HCT116 (cell line): Measurements from ENCODE around the gene SCARB1. TPM values are rescaled to one million over a fixed set of nuclear protein-coding genes. Genes with fewer than 3 reads are reported as not detected.

Experiments
- ATAC-seq: fragments of 200-7000 bp; cut with Tn5 transposase; 2 replicates; pipeline ENCODE4 v1.9.1; 2020; ENCODE audit warnings: mild to moderate bottlenecking, moderate library complexity
- BruUV-seq: library from RNA; stranded (reverse); fragments of 400-500 nt; replicated peaks from 2 replicates; lab custom pipeline; 2021; lab: Mats Ljungman, UMichigan
- CTCF ChIA-PET: fragments of 300-600 bp; sonication (Branson Sonifier 250); formaldehyde crosslinking; loops from one replicate; lab custom pipeline; 2021; ENCODE audit warnings: antibody characterized with exemption; lab: Charles Lee
- POLR2A ChIA-PET: fragments of 300-600, 350-600 bp; sonication (Branson Sonifier 250); formaldehyde crosslinking; loops from one replicate; lab custom pipeline; 2021; ENCODE audit warnings: antibody characterized with exemption; lab: Charles Lee
- RAD21 ChIA-PET, 2 experiments: fragments of 300-600 bp; sonication (Branson Sonifier 250); formaldehyde crosslinking; loops; one replicate each; lab custom pipeline; 2023; ENCODE audit warnings: low total read pairs in 2 of 2; ENCODE audit not compliant: uncharacterized antibody in 2 of 2, unreplicated experiment in 2 of 2, low non-redundant PET in 1 of 2; lab: Charles Lee
- DNase-seq: peaks from one replicate; pipeline ENCODE4 v3.0.0-alpha.2; 2010; ENCODE audit warnings: low read depth, low spot score
- H2AFZ ChIP-seq: fragments of 200-600 bp; shearing (Covaris generic), sonication (generic); 2 replicates; pipeline ENCODE4 v1.6.1; 2017; ENCODE audit warnings: low read depth, mixed run types, mixed read lengths, antibody characterized with exemption, low read length; ENCODE audit not compliant: poor library complexity, severe bottlenecking
- H3K27ac ChIP-seq: 2 replicates; pipeline ENCODE4 v1.5.1; 2012; ENCODE audit warnings: low read depth, low read length
- H3K27me3 ChIP-seq: fragments of 200-600 bp; sonication (generic); 2 replicates; pipeline ENCODE4 v1.6.1; 2016; ENCODE audit warnings: mixed run types, low read length, mixed read lengths; ENCODE audit not compliant: insufficient read depth
- H3K36me3 ChIP-seq, 2 experiments: fragments of 200-500 bp in 1 of 2; fragments of 200-600 bp in 1 of 2; sonication (Bioruptor generic) in 1 of 2; sonication (generic) in 1 of 2; 2 replicates each; pipeline versions ENCODE4 v1.5.1 to v1.6.1; 2014 to 2016; ENCODE audit warnings: low read length in 2 of 2, inconsistent platforms in 1 of 2, mixed read lengths in 1 of 2, mixed run types in 1 of 2; ENCODE audit not compliant: insufficient read depth in 2 of 2, control insufficient read depth in 1 of 2
- H3K4me1 ChIP-seq, 2 experiments: fragments of 200-600 bp in 1 of 2; sonication (generic) in 1 of 2; 2 replicates each; pipeline versions ENCODE4 v1.5.1 to v1.6.1; 2012 to 2017; ENCODE audit warnings: low read length in 2 of 2, inconsistent platforms in 1 of 2, mild to moderate bottlenecking in 1 of 2, mixed read lengths in 1 of 2, mixed run types in 1 of 2, moderate library complexity in 1 of 2; ENCODE audit not compliant: insufficient read depth in 2 of 2, control insufficient read depth in 1 of 2
- H3K4me2 ChIP-seq: fragments of 200-600 bp; sonication (generic); 2 replicates; pipeline ENCODE4 v1.6.1; 2017; ENCODE audit warnings: mixed run types, low read length, mixed read lengths
- H3K4me3 ChIP-seq, 2 experiments: fragments of 200-600 bp in 1 of 2; sonication (generic) in 1 of 2; replicated peaks in 1 of 2; 2 replicates each; pipeline ENCODE4 v1.5.1; 2011 to 2016; ENCODE audit warnings: low read length in 2 of 2, control low read depth in 1 of 2, low read depth in 1 of 2, mild to moderate bottlenecking in 1 of 2, mixed read lengths in 1 of 2, mixed run types in 1 of 2
- H3K79me2 ChIP-seq: fragments of 200-600 bp; sonication (generic); 2 replicates; pipeline ENCODE4 v1.6.1; 2017; ENCODE audit warnings: mild to moderate bottlenecking, mixed run types, low read length, moderate library complexity, mixed read lengths; ENCODE audit not compliant: insufficient read depth
- H3K9ac ChIP-seq: fragments of 200-600 bp; sonication (generic); 2 replicates; pipeline ENCODE4 v1.6.1; 2016; ENCODE audit warnings: low read length, mixed read lengths
- H3K9me2 ChIP-seq: fragments of 200-600 bp; sonication (generic), shearing (Covaris generic); 2 replicates; pipeline ENCODE4 v1.6.1; 2017; ENCODE audit warnings: mixed run types, mild to moderate bottlenecking, moderate library complexity; ENCODE audit not compliant: insufficient read depth
- H3K9me3 ChIP-seq, 2 experiments: fragments of 200-500 bp in 1 of 2; fragments of 200-600 bp in 1 of 2; sonication (Bioruptor generic) in 1 of 2; sonication (generic) in 1 of 2; 2 replicates each; pipeline ENCODE4 v1.6.1; 2014 to 2017; ENCODE audit warnings: low read length in 2 of 2, mixed read lengths in 2 of 2, inconsistent platforms in 1 of 2, low read depth in 1 of 2, mild to moderate bottlenecking in 1 of 2, mixed run types in 1 of 2, moderate library complexity in 1 of 2; ENCODE audit not compliant: control insufficient read depth in 1 of 2, insufficient read depth in 1 of 2
- H4K20me1 ChIP-seq: fragments of 200-600 bp; sonication (generic), shearing (Covaris generic); 2 replicates; pipeline ENCODE4 v1.6.1; 2017; ENCODE audit warnings: mixed run types, mild to moderate bottlenecking, moderate library complexity; ENCODE audit not compliant: insufficient read depth
- CBX3 ChIP-seq: IDR thresholded peaks from 2 replicates; pipeline ENCODE4 v1.6.1; 2012; ENCODE audit warnings: low read depth
- CTCF ChIP-seq, 3 experiments: fragments of 200-600 bp in 1 of 3; sonication (generic) in 1 of 3; IDR thresholded peaks in 2 of 3; conservative IDR thresholded peaks in 1 of 3; 2 replicates each; pipeline ENCODE4 v1.5.1; 2012 to 2017; ENCODE audit warnings: low read depth in 2 of 3, low read length in 2 of 3, antibody characterized with exemption in 1 of 3, borderline replicate concordance in 1 of 3, control low read depth in 1 of 3, mild to moderate bottlenecking in 1 of 3, mixed read lengths in 1 of 3, mixed run types in 1 of 3, moderate library complexity in 1 of 3; ENCODE audit not compliant: insufficient read depth in 1 of 3
- MAX ChIP-seq: IDR thresholded peaks from 2 replicates; pipeline ENCODE4 v1.6.1; 2012
- POLR2AphosphoS5 ChIP-seq: IDR thresholded peaks from 2 replicates; pipeline ENCODE4 v1.6.1; 2011; ENCODE audit warnings: mild to moderate bottlenecking, low read depth, low read length, moderate library complexity
- YY1 ChIP-seq: IDR thresholded peaks from 2 replicates; pipeline ENCODE4 v1.6.1; 2011; ENCODE audit warnings: low read length, low read depth, moderate library complexity, mild to moderate bottlenecking; ENCODE audit not compliant: insufficient replicate concordance; ENCODE audit errors: extremely low read depth
- ZNF274 ChIP-seq: fragments of 200-500 bp; sonication (Bioruptor generic); IDR thresholded peaks from 2 replicates; pipeline ENCODE4 v1.6.1; 2014; ENCODE audit warnings: mild to moderate bottlenecking, low read depth, low read length, inconsistent platforms
- intact Hi-C: fragments of 100-400 bp; cut with micrococcal nuclease; formaldehyde crosslinking; loops from 2 replicates; pipeline ENCODE4 v1.10.0; 2022
- total RNA-seq: library from RNA; stranded (reverse); gene quantifications from one replicate; pipeline ENCODE4 v1.2.1, GENCODE V29; 2021; ENCODE audit not compliant: unreplicated experiment

SCARB1 gene
- total RNA-seq, 1 experiment from 2014 or later: 95.5 TPM

DNA sequence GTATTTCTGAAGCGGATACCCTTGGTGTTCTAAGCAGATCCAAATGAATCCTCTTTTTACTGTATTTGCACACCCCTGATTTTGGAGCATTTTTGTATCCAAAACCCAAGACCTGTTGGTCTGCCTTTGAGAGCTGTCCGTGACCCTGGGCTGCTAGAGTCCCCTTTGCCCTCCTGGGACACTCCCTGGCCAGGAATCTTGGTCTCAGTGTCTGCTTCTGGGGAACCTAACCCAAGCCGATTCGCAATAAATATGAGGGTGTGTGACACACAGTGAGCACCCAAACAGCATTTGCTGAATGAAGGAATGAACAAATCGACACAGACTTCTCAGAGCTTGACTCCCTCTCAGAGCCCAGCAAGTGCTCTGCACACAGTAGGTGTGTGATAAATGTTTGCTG is 92.9 kb downstream of the SCARB1 start:
- Histone ChIP-seq H3K79me2 (no peaks in the 10 kb centered on the region), H3K9ac (no peak overlapping the region), H3K9me2 (no peaks in the 10 kb centered on the region), H2AFZ (no peak overlapping the region), H3K27ac (no peak overlapping the region), H3K36me3 (no peaks in the 10 kb centered on the region), H3K4me3 (no peak overlapping the region)
- ChIA-PET POLR2A (no interaction called here), RAD21 (interaction anchor here in 1 of 2 experiments (1.1 kb wide), 1 partner anchor 734 kb away, joined by 3 read pairs; no protein-coding TSS in a partner anchor)
- intact Hi-C loops: loop anchor here (1.0 to 5.0 kb wide), 2 partner anchors 438 to 734 kb away; no protein-coding TSS in a partner anchor
- BruUV-seq: no TSS peak
- ATAC-seq: no peak
- TF ChIP-seq CTCF (IDR thresholded peaks at IDR 0.05 in 2 of 3, conservative IDR thresholded peaks at IDR 0.05 in 1 of 3; ENCODE audit: borderline replicate concordance in 1 of 3, insufficient read depth in 1 of 3, low read depth in 2 of 3, low read length in 2 of 3) (no peak), MAX (no peak), POLR2AphosphoS5 (no peak), YY1 (no peak), CBX3 (no peak), ZNF274 (no peak)
- TF ChIP-seq, all 23 proteins: peak for 0
- no peaks in the 10 kb centered on the region for H3K27me3 ChIP-seq
- no peak for DNase-seq
- peaks cover 0 to 8% of the 10 kb centered on the region in 2 experiments; a peak in 1 of 4 replicates for H3K4me1 ChIP-seq
- H3K9me3 ChIP-seq: peaks cover 0 to 3% of the 10 kb centered on the region in 2 experiments; a peak in 2 of 4 replicates
- no peak overlapping the region for H3K4me2 ChIP-seq
- H4K20me1 ChIP-seq: no peaks in the 10 kb centered on the region
- CTCF ChIA-PET: interaction anchor here (1.8 kb wide), 1 partner anchor 738 kb away, joined by 6 read pairs; no protein-coding TSS in a partner anchor
